AG09309 (cell line): ENCODE data around the gene TMEM185B.

Experiments used
- DNase-seq: peaks from one replicate; pipeline ENCODE4 v3.0.0-alpha.2; 2010; ENCODE audit warnings: low read depth
- H3K4me3 ChIP-seq: 2 replicates; pipeline ENCODE4 v1.5.1; 2011; ENCODE audit warnings: mild to moderate bottlenecking, low read depth, low read length, moderate library complexity; ENCODE audit not compliant: control insufficient read depth
- CTCF ChIP-seq: IDR thresholded peaks from 2 replicates; pipeline ENCODE4 v1.5.1; 2011; ENCODE audit warnings: mild to moderate bottlenecking, low read depth, low read length, inconsistent platforms; ENCODE audit not compliant: insufficient read depth, control insufficient read depth; ENCODE audit errors: missing control alignments

TMEM185B gene

GRCh38 chr2:120226316-120226715 lies 3.1 kb upstream of the TMEM185B start:
- DNase-seq: no peak
- no peak for TF ChIP-seq CTCF
- H3K4me3 ChIP-seq: no peak overlapping the region

GRCh38 chr2:120225549-120226065 lies 2.4 kb upstream of the TMEM185B start:
- DNase-seq: no peak
- no peak overlapping the region for H3K4me3 ChIP-seq
- TF ChIP-seq CTCF: no peak

GRCh38 chr2:120224735-120225548 lies 1.7 kb upstream of the TMEM185B start:
- no peak for DNase-seq
- no peak for TF ChIP-seq CTCF
- no peak overlapping the region for H3K4me3 ChIP-seq

GRCh38 chr2:120224256-120224655 lies 1.1 kb upstream of the TMEM185B start:
- TF ChIP-seq CTCF: no peak
- H3K4me3 ChIP-seq: no peak overlapping the region
- DNase-seq: no peak

- DNase-seq: no peak
- peak overlapping the region; percentile 48 for H3K4me3 ChIP-seq
- no peak for TF ChIP-seq CTCF
These were observed 790 bp downstream of the TMEM185B start for GRCh38 chr2:120222186-120223033.

- no peak overlapping the region for H3K4me3 ChIP-seq
- TF ChIP-seq CTCF: no peak
- DNase-seq: no peak
These were observed 1.6 kb downstream of the TMEM185B start for GRCh38 chr2:120221616-120222015.
